ENCODE measurements around the gene RTN3. TPM values are rescaled to one million over a fixed set of nuclear protein-coding genes. Genes with fewer than 3 reads are reported as not detected.
A peak's percentile ranks its signal among the peaks of the same experiment; 100 is the strongest.
"Not testable (repeated sequence)": the region's sequence is repeated elsewhere in the genome, so short reads cannot be mapped to it uniquely, and the experiment has no call there.

The RTN3 gene
- total RNA-seq, 1 experiment from 2014 or later: 95.0 TPM

DNA sequence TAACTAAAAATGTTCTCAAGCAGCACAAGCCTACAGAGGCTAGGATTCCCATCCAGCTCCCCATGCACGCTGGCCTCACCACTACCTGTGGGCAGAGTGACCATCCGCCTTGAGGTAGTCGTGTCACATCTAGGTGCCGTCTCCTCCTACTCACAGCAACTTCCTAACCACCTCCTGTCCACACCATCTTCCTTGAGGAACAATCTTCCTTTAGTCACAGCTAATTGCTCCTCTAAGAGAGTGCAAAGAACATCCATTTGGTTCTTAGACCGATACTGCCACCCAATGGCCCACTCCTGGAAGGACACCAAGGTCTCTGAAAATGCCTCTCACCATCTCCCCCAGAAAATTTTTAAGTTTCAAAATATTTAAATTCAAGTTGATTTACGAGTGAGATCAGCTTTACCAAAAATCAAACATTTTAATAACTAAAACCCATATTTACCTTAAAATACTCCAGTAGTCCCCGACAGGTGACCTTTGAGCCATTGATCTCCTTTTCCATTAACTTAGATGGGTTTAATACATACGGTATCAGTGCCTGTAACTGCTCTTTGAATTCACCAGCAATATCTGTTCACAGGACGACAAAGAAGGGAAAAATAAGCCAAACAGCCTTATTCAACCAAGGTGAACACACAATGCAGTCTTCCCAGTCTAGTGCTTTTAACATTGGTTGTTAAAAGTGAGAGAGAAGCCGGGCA is 45.4 kb upstream of the RTN3 start:
- intact Hi-C loops (cut with micrococcal nuclease): loop anchor here (1.0 to 10.0 kb wide), 5 partner anchors 43 to 601 kb away; no protein-coding TSS in a partner anchor
- no peak overlapping the region for H3K4me2 ChIP-seq (ENCODE audit: low read length)
- peak; percentile 88 for ATAC-seq
- H4K20me1 ChIP-seq (ENCODE audit: insufficient read depth): no peaks in the 10 kb centered on the region
- H2AFZ ChIP-seq (ENCODE audit: low read depth, low read length, poor library complexity, severe bottlenecking): no peak overlapping the region
- DNase-seq (ENCODE audit: low read depth, low spot score): peak; percentile 28
- H3K4me3 ChIP-seq (replicated peaks in 1 of 2; ENCODE audit: low read depth in 1 of 2, low read length in 2 of 2): no peak overlapping the region
- no peaks in the 10 kb centered on the region for H3K9me2 ChIP-seq (ENCODE audit: insufficient read depth)
- no peak overlapping the region for H3K27ac ChIP-seq (ENCODE audit: low read depth, low read length)
- H3K27me3 ChIP-seq (ENCODE audit: insufficient read depth, low read length): no peaks in the 10 kb centered on the region
- H3K4me1 ChIP-seq (ENCODE audit: control insufficient read depth in 1 of 2, insufficient read depth in 2 of 2, low read length in 2 of 2): no peaks in the 10 kb centered on the region
- no TSS peak for BruUV-seq (replicated peaks)
- H3K36me3 ChIP-seq (ENCODE audit: control insufficient read depth in 1 of 2, insufficient read depth in 2 of 2, low read length in 2 of 2): peaks cover 11 to 18% of the 10 kb centered on the region in 2 experiments; a peak in 3 of 4 replicates
- TF ChIP-seq SP1 (IDR thresholded peaks at IDR 0.05; ENCODE audit: low read depth): no peak
- peak; percentile 86 for TF ChIP-seq RAD21 (IDR thresholded peaks at IDR 0.05; ENCODE audit: low read depth)
- TF ChIP-seq, protein P1, sequence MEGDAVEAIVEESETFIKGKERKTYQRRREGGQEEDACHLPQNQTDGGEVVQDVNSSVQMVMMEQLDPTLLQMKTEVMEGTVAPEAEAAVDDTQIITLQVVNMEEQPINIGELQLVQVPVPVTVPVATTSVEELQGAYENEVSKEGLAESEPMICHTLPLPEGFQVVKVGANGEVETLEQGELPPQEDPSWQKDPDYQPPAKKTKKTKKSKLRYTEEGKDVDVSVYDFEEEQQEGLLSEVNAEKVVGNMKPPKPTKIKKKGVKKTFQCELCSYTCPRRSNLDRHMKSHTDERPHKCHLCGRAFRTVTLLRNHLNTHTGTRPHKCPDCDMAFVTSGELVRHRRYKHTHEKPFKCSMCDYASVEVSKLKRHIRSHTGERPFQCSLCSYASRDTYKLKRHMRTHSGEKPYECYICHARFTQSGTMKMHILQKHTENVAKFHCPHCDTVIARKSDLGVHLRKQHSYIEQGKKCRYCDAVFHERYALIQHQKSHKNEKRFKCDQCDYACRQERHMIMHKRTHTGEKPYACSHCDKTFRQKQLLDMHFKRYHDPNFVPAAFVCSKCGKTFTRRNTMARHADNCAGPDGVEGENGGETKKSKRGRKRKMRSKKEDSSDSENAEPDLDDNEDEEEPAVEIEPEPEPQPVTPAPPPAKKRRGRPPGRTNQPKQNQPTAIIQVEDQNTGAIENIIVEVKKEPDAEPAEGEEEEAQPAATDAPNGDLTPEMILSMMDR (IDR thresholded peaks at IDR 0.05 in 2 of 3, conservative IDR thresholded peaks at IDR 0.05 in 1 of 3; ENCODE audit: borderline replicate concordance in 1 of 3, insufficient read depth in 1 of 3, low read depth in 2 of 3, low read length in 2 of 3): peak; percentile 68 to 87 (median 75); a peak in 5 of 6 replicates
- RAD21 ChIA-PET (ENCODE audit: low non-redundant PET in 1 of 2, low total read pairs in 2 of 2, uncharacterized antibody in 2 of 2, unreplicated experiment in 2 of 2): interaction anchor here (0.9 to 1.2 kb wide), 2 partner anchors 157 kb away, joined by 5 to 7 read pairs; no protein-coding TSS in a partner anchor
- POLR2A ChIA-PET: interaction anchor here (0.8 kb wide), 1 partner anchor 157 kb away, joined by 4 read pairs; no protein-coding TSS in a partner anchor
- H3K9ac ChIP-seq (ENCODE audit: low read length): no peak overlapping the region
- CTCF ChIA-PET: interaction anchor here (0.9 to 1.8 kb wide), 4 partner anchors 44 to 730 kb away, joined by 3 to 40 read pairs (median 4); no protein-coding TSS in a partner anchor
- H3K9me3 ChIP-seq (ENCODE audit: control insufficient read depth in 1 of 2, insufficient read depth in 1 of 2, low read depth in 1 of 2, low read length in 2 of 2): no peaks in the 10 kb centered on the region
- no peaks in the 10 kb centered on the region for H3K79me2 ChIP-seq (ENCODE audit: insufficient read depth, low read length)

DNA sequence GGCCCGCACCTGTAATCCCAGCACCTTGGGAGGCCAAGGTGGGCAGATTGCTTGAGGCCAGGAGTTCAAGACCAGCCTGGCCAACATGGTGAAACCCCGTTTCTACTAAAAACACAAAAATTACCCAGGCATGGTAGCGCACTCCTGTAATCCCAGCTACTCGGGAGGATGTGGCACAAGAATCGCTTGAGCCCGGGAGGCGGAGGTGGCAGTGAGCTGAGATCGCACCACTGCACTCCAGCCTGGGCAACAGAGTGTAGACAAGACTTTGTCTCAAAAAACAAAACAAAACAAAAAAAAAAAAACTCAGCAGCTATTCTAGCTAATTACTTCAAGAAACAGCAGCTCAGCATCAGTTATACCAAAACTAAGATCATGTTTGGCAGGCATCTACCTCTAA is 42.9 kb upstream of the RTN3 start:
- H3K9ac ChIP-seq (ENCODE audit: low read length); H3K9me3 ChIP-seq (ENCODE audit: control insufficient read depth in 1 of 2, insufficient read depth in 1 of 2, low read depth in 1 of 2, low read length in 2 of 2); POLR2A ChIA-PET; H3K79me2 ChIP-seq (ENCODE audit: insufficient read depth, low read length); H4K20me1 ChIP-seq (ENCODE audit: insufficient read depth); H3K4me1 ChIP-seq (ENCODE audit: control insufficient read depth in 1 of 2, insufficient read depth in 2 of 2, low read length in 2 of 2); H3K27me3 ChIP-seq (ENCODE audit: insufficient read depth, low read length); H2AFZ ChIP-seq (ENCODE audit: low read depth, low read length, poor library complexity, severe bottlenecking); H3K4me2 ChIP-seq (ENCODE audit: low read length); BruUV-seq (replicated peaks); H3K9me2 ChIP-seq (ENCODE audit: insufficient read depth); H3K4me3 ChIP-seq (replicated peaks in 1 of 2; ENCODE audit: low read depth in 1 of 2, low read length in 2 of 2); RAD21 ChIA-PET (ENCODE audit: low non-redundant PET in 1 of 2, low total read pairs in 2 of 2, uncharacterized antibody in 2 of 2, unreplicated experiment in 2 of 2); DNase-seq (ENCODE audit: low read depth, low spot score); H3K27ac ChIP-seq (ENCODE audit: low read depth, low read length); ATAC-seq: not testable (repeated sequence)
- CTCF ChIA-PET: interaction anchor here (0.9 to 2.4 kb wide), 8 partner anchors 10 to 159 kb away, joined by 3 to 12 read pairs (median 4); no protein-coding TSS in a partner anchor
- intact Hi-C loops (cut with micrococcal nuclease): loop anchor here (2.0 to 10.0 kb wide), 3 partner anchors 100 to 511 kb away; no protein-coding TSS in a partner anchor
- peaks cover 8 to 12% of the 10 kb centered on the region in 2 experiments; a peak in 1 of 4 replicates for H3K36me3 ChIP-seq (ENCODE audit: control insufficient read depth in 1 of 2, insufficient read depth in 2 of 2, low read length in 2 of 2)
